HUES48 (cell line): ENCODE results near the gene KY.

Experiments used
- H3K27ac ChIP-seq: one replicate; pipeline ENCODE4 v1.7.0; 2013; ENCODE audit warnings: low read depth, low read length, inconsistent platforms
- H3K27me3 ChIP-seq: 2 replicates; pipeline ENCODE4 v1.6.1; 2013; ENCODE audit warnings: mild to moderate bottlenecking, low read length; ENCODE audit not compliant: control insufficient read depth, insufficient read depth
- H3K36me3 ChIP-seq: 2 replicates; pipeline ENCODE4 v1.6.1; 2013; ENCODE audit warnings: low read length; ENCODE audit not compliant: control insufficient read depth, insufficient read depth
- H3K4me1 ChIP-seq: 2 replicates; pipeline ENCODE4 v1.6.1; 2013; ENCODE audit warnings: mild to moderate bottlenecking, low read length; ENCODE audit not compliant: control insufficient read depth, insufficient read depth
- H3K4me3 ChIP-seq: 2 replicates; pipeline ENCODE4 v1.5.1; 2013; ENCODE audit warnings: mild to moderate bottlenecking, low read depth, low read length
- H3K9ac ChIP-seq: 2 replicates; pipeline ENCODE4 v1.6.1; 2013; ENCODE audit warnings: mild to moderate bottlenecking, low read depth, low read length, moderate library complexity
- H3K9me3 ChIP-seq: 2 replicates; pipeline ENCODE4 v1.6.1; 2013; ENCODE audit warnings: low read length; ENCODE audit not compliant: control insufficient read depth, insufficient read depth

KY gene

GRCh38 chr3:134690226-134690625 is 39.4 kb upstream of the KY start:
- H3K9ac ChIP-seq, result no peak overlapping the region
- H3K4me3 ChIP-seq, result no peak overlapping the region
- peaks cover 6% of the 10 kb centered on the region; the same call in 1 of the 2 replicates for H3K4me1 ChIP-seq
- H3K36me3 ChIP-seq, result no peaks in the 10 kb centered on the region
- H3K27ac ChIP-seq, result no peak overlapping the region
- H3K9me3 ChIP-seq, result no peaks in the 10 kb centered on the region
- H3K27me3 ChIP-seq, result peaks cover 30% of the 10 kb centered on the region

- no peaks in the 10 kb centered on the region for H3K9me3 ChIP-seq
- no peaks in the 10 kb centered on the region for H3K36me3 ChIP-seq
- H3K27me3 ChIP-seq, result peaks cover 4% of the 10 kb centered on the region
Observed at GRCh38 chr3:134687642-134688041, 36.8 kb upstream of the KY start.

GRCh38 chr3:134685929-134686802 is 35.3 kb upstream of the KY start:
- Histone ChIP-seq H3K9ac (no peak overlapping the region), H3K27me3 (no peaks in the 10 kb centered on the region; the same call in 1 of the 2 replicates), H3K4me1 (no peaks in the 10 kb centered on the region), H3K9me3 (no peaks in the 10 kb centered on the region), H3K27ac (no peak overlapping the region), H3K36me3 (no peaks in the 10 kb centered on the region), H3K4me3 (no peak overlapping the region)

More at GRCh38 chr3:134687642-134688041, 36.8 kb upstream of the KY start:
- H3K9ac ChIP-seq, result no peak overlapping the region
- no peak overlapping the region for H3K27ac ChIP-seq
- H3K4me3 ChIP-seq, result no peak overlapping the region
- no peaks in the 10 kb centered on the region for H3K4me1 ChIP-seq

GRCh38 chr3:134682196-134682880 is 31.5 kb upstream of the KY start:
- Histone ChIP-seq H3K4me3 (no peak overlapping the region), H3K9ac (no peak overlapping the region), H3K9me3 (no peaks in the 10 kb centered on the region), H3K4me1 (no peaks in the 10 kb centered on the region), H3K36me3 (no peaks in the 10 kb centered on the region), H3K27me3 (no peaks in the 10 kb centered on the region; the same call in 1 of the 2 replicates), H3K27ac (no peak overlapping the region)

GRCh38 chr3:134681522-134681900 is 30.7 kb upstream of the KY start:
- Histone ChIP-seq H3K9ac (no peak overlapping the region), H3K27me3 (no peaks in the 10 kb centered on the region; the same call in 1 of the 2 replicates), H3K4me1 (no peaks in the 10 kb centered on the region), H3K36me3 (no peaks in the 10 kb centered on the region), H3K27ac (no peak overlapping the region), H3K4me3 (no peak overlapping the region), H3K9me3 (no peaks in the 10 kb centered on the region)

GRCh38 chr3:134680796-134681521 is 30.1 kb upstream of the KY start:
- no peak overlapping the region for H3K9ac ChIP-seq
- no peaks in the 10 kb centered on the region for H3K4me1 ChIP-seq
- H3K4me3 ChIP-seq, result no peak overlapping the region
- H3K27ac ChIP-seq, result no peak overlapping the region
- H3K36me3 ChIP-seq, result no peaks in the 10 kb centered on the region
- no peaks in the 10 kb centered on the region; the same call in 1 of the 2 replicates for H3K27me3 ChIP-seq
- H3K9me3 ChIP-seq, result no peaks in the 10 kb centered on the region

GRCh38 chr3:134677987-134678308 is 27.1 kb upstream of the KY start:
- no peak overlapping the region for H3K27ac ChIP-seq
- H3K4me1 ChIP-seq, result no peaks in the 10 kb centered on the region
- no peaks in the 10 kb centered on the region for H3K36me3 ChIP-seq
- peaks cover 8% of the 10 kb centered on the region; the same call in 1 of the 2 replicates for H3K9me3 ChIP-seq
- no peak overlapping the region for H3K4me3 ChIP-seq
- H3K27me3 ChIP-seq, result no peaks in the 10 kb centered on the region
- H3K9ac ChIP-seq, result no peak overlapping the region

- no peak overlapping the region for H3K4me3 ChIP-seq
- peaks cover 8% of the 10 kb centered on the region; the same call in 1 of the 2 replicates for H3K9me3 ChIP-seq
- no peaks in the 10 kb centered on the region for H3K36me3 ChIP-seq
- no peaks in the 10 kb centered on the region for H3K27me3 ChIP-seq
- no peaks in the 10 kb centered on the region for H3K4me1 ChIP-seq
- no peak overlapping the region for H3K27ac ChIP-seq
- H3K9ac ChIP-seq, result no peak overlapping the region
Observed at GRCh38 chr3:134677196-134677986, 26.6 kb upstream of the KY start.

GRCh38 chr3:134675726-134676256 is 25.0 kb upstream of the KY start:
- Histone ChIP-seq H3K4me1 (no peaks in the 10 kb centered on the region), H3K4me3 (no peak overlapping the region), H3K36me3 (no peaks in the 10 kb centered on the region), H3K27me3 (no peaks in the 10 kb centered on the region; the same call in 1 of the 2 replicates), H3K27ac (no peak overlapping the region), H3K9ac (no peak overlapping the region), H3K9me3 (peaks cover 8% of the 10 kb centered on the region; the same call in 1 of the 2 replicates)

GRCh38 chr3:134672571-134672970 is 21.7 kb upstream of the KY start:
- Histone ChIP-seq H3K27me3 (no peaks in the 10 kb centered on the region; the same call in 1 of the 2 replicates), H3K9me3 (peaks cover 8% of the 10 kb centered on the region; the same call in 1 of the 2 replicates), H3K9ac (no peak overlapping the region), H3K4me3 (no peak overlapping the region), H3K36me3 (no peaks in the 10 kb centered on the region), H3K4me1 (no peaks in the 10 kb centered on the region), H3K27ac (no peak overlapping the region)
